B cell (primary cell): Measurements from ENCODE around the gene HHIPL1.

ENCODE experiments used
- CTCF ChIP-seq: fragments of 200-600 bp; IDR thresholded peaks from one replicate; pipeline ENCODE4 v1.8.0; 2022; ENCODE audit warnings: antibody characterized with exemption, mild to moderate bottlenecking
- EZH2 ChIP-seq: IDR thresholded peaks from 2 replicates; pipeline ENCODE4 v1.6.1; 2012; ENCODE audit warnings: borderline replicate concordance, low read depth, mild to moderate bottlenecking, moderate library complexity, low read length; ENCODE audit not compliant: insufficient read depth, poor library complexity, severe bottlenecking

DNA sequence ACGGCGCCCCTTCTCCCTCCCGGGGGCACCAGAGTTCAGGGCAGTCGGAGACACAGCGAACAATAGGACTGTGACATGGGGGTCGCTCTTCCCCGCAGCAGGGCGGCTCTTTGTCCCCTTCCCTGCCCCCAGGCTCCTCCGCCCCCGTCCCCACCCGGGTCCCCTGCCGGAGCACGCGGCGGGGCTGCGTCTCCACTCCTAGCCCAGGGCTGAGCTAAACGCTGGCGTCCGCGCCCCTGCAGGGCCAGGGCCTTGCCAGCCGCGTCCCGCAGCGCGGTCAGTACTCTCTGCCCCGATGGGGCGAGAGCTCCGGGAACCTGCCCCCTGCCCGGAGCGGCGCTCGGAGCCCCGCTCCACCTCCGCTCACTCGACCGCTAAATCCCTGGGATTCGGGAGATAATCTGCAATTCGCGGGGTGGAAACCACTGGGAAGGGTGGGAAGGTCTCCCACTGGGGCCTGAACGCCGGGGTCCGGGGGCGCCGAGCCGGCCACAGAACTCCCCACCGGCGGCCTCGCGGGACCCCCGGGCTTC lies 40.1 kb upstream of the HHIPL1 start:
- TF ChIP-seq CTCF, result no peak
- no peak for TF ChIP-seq EZH2
